ENCODE results near the gene METTL15.
A peak's percentile ranks its signal among the peaks of the same experiment; 100 is the strongest.
"Not testable (repeated sequence)": the region's sequence is repeated elsewhere in the genome, so short reads cannot be mapped to it uniquely, and the experiment has no call there.

Gene METTL15

DNA sequence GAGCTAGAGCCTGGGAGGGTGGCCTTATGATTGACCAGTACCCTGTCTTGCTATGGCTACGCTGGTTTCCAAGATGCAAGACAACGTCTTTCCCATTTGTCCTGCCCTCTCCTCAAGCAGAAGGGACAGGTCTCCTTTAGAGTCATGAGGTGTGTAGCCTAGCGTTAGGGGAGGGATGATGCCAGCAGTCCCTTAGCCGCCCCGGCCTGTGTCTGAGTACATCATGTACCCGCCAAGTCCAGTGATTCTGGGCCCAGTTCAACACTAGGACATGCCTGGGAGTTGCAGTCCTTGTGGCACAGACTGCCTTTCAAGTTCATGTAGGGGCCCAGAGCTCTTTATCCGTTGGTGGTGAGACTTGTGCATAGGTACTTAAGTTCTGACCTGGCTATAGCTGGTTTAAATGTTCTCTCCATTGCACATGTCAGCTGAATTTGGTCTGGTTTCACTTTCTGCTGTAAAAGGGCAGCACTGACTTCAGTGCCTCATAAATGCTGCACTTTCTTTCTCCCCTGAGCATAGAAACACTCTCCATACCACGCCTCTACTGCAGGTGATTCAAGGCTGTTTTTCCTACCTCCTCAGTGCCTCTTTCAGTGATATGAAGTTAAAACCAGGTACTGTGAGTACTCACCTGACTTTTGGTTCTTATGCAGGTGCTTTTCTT lies 151.1 kb downstream of the METTL15 start:
- no peak overlapping the region for H2AK5ac ChIP-seq (ENCODE audit: low read depth, low read length)
- no peak overlapping the region for H4K91ac ChIP-seq (ENCODE audit: low read depth, low read length, poor library complexity)
- H3K9ac ChIP-seq (ENCODE audit: low read depth, low read length, poor library complexity), result peak overlapping the region; percentile 39
- no peak overlapping the region for H3K23ac ChIP-seq (ENCODE audit: low read depth, low read length, poor library complexity)
- peaks cover 0 to 8% of the 10 kb centered on the region in 2 donors for H3K9me3 ChIP-seq (replicated peaks in 1 of 2; ENCODE audit: control insufficient read depth in 2 of 2, insufficient read depth in 1 of 2, low read depth in 1 of 2, low read length in 2 of 2)
- H3K79me1 ChIP-seq (ENCODE audit: low read depth, low read length), result no peaks in the 10 kb centered on the region
- no peak overlapping the region for H2BK12ac ChIP-seq (ENCODE audit: low read length)
- no peaks in the 10 kb centered on the region for H3K36me3 ChIP-seq (replicated peaks in 1 of 2; ENCODE audit: control insufficient read depth in 2 of 2, insufficient read depth in 2 of 2, low read length in 2 of 2)
- H2BK15ac ChIP-seq (ENCODE audit: low read length), result no peak overlapping the region
- no peak overlapping the region for H2AFZ ChIP-seq (ENCODE audit: low read length)
- no peak overlapping the region for H3K4me3 ChIP-seq (ENCODE audit: low read length in 2 of 2)
- H3K27me3 ChIP-seq (ENCODE audit: control insufficient read depth in 3 of 3, insufficient read depth in 3 of 3, low read depth in 1 of 3, low read length in 3 of 3), result no peaks in the 10 kb centered on the region
- WGBS, 2 donors (ENCODE audit: extremely low coverage in 2 of 2, insufficient read length in 2 of 2, insufficient replicate concordance in 1 of 2), result no CpG with 5 or more reads among the region's 8 CpGs
- no peak overlapping the region for H3K4me2 ChIP-seq (ENCODE audit: insufficient read depth, low read length, poor library complexity, severe bottlenecking)
- H3K18ac ChIP-seq (ENCODE audit: low read length), result no peak overlapping the region
- H3K14ac ChIP-seq (ENCODE audit: low read length), result no peak overlapping the region
- H2BK5ac ChIP-seq (ENCODE audit: low read length), result no peak overlapping the region
- no peak overlapping the region for H2BK120ac ChIP-seq (ENCODE audit: low read depth, low read length)
- H4K8ac ChIP-seq (ENCODE audit: low read depth, low read length), result no peak overlapping the region
- H3K4me1 ChIP-seq (ENCODE audit: control insufficient read depth in 2 of 2, insufficient read depth in 1 of 2, low read depth in 1 of 2, low read length in 2 of 2), result no peaks in the 10 kb centered on the region
- H3K4ac ChIP-seq (ENCODE audit: low read length), result no peak overlapping the region
- H3K27ac ChIP-seq (replicated peaks; ENCODE audit: low read length), result no peak overlapping the region
- no peak for DNase-seq (ENCODE audit: low spot score)

DNA sequence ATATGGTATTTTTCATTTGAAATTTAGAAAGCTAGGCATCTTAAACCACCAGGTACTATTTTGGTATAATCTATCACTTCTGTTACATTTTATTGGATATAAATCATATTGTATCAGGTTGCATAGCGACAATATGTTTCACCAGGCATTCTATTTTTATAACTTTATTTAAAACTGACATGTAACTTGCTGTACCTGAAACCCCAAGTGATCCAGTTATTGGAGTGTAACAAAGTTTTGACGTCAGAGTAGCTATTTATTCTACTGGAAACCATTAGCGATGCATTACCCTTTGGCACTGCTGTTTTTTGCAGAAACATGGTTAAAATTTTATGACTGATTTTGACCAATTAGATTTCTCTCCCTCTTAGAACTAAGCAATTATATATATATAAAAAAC lies 160.7 kb downstream of the METTL15 start:
- H3K27ac ChIP-seq (replicated peaks; ENCODE audit: low read length), result no peak overlapping the region
- H2AFZ ChIP-seq (ENCODE audit: low read length), result no peak overlapping the region
- H2BK5ac ChIP-seq (ENCODE audit: low read length), result no peak overlapping the region
- no peaks in the 10 kb centered on the region for H3K4me1 ChIP-seq (ENCODE audit: control insufficient read depth in 2 of 2, insufficient read depth in 1 of 2, low read depth in 1 of 2, low read length in 2 of 2)
- no peak overlapping the region for H2BK15ac ChIP-seq (ENCODE audit: low read length)
- H2AK5ac ChIP-seq (ENCODE audit: low read depth, low read length), result no peak overlapping the region
- no peak overlapping the region for H4K8ac ChIP-seq (ENCODE audit: low read depth, low read length)
- no peak for DNase-seq (ENCODE audit: low spot score)
- H3K4me2 ChIP-seq (ENCODE audit: insufficient read depth, low read length, poor library complexity, severe bottlenecking), result no peak overlapping the region
- H3K27me3 ChIP-seq (ENCODE audit: control insufficient read depth in 3 of 3, insufficient read depth in 3 of 3, low read depth in 1 of 3, low read length in 3 of 3), result no peaks in the 10 kb centered on the region
- H2BK12ac ChIP-seq (ENCODE audit: low read length), result no peak overlapping the region
- no peaks in the 10 kb centered on the region for H3K36me3 ChIP-seq (replicated peaks in 1 of 2; ENCODE audit: control insufficient read depth in 2 of 2, insufficient read depth in 2 of 2, low read length in 2 of 2)
- no peak overlapping the region for H3K9ac ChIP-seq (ENCODE audit: low read depth, low read length, poor library complexity)
- no peak overlapping the region for H4K91ac ChIP-seq (ENCODE audit: low read depth, low read length, poor library complexity)
- no peak overlapping the region for H3K4me3 ChIP-seq (ENCODE audit: low read length in 2 of 2)
- H3K9me3 ChIP-seq (replicated peaks in 1 of 2; ENCODE audit: control insufficient read depth in 2 of 2, insufficient read depth in 1 of 2, low read depth in 1 of 2, low read length in 2 of 2), result no peaks in the 10 kb centered on the region
- H3K23ac ChIP-seq (ENCODE audit: low read depth, low read length, poor library complexity), result no peak overlapping the region
- H3K18ac ChIP-seq (ENCODE audit: low read length), result no peak overlapping the region
- no peak overlapping the region for H2BK120ac ChIP-seq (ENCODE audit: low read depth, low read length)
- no peak overlapping the region for H3K4ac ChIP-seq (ENCODE audit: low read length)
- no peak overlapping the region for H3K14ac ChIP-seq (ENCODE audit: low read length)
- H3K79me1 ChIP-seq (ENCODE audit: low read depth, low read length), result no peaks in the 10 kb centered on the region
- no CpG with 5 or more reads among the region's 3 CpGs for WGBS, 2 donors (ENCODE audit: extremely low coverage in 2 of 2, insufficient read length in 2 of 2, insufficient replicate concordance in 1 of 2)

DNA sequence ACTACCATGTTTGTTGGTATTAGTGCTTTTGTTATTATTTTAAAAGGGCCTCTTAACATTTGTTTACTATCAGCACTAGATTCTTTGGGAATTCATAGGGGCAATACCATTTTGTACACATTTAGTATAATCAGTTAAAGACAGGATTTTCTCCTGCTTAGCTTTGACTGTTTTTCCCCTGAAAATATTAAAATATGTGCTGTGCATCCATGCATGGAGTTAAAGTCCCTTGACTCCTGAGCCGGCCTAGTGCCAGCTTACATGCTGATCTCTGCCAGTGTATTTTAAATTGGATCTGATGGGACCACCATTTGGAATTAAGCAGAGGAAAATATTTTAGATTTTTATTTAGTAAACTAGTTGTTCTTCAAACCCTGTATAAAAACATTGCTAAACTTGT lies 161.4 kb downstream of the METTL15 start:
- Histone ChIP-seq H3K9ac (ENCODE audit: low read depth, low read length, poor library complexity) (no peak overlapping the region), H3K79me1 (ENCODE audit: low read depth, low read length) (no peaks in the 10 kb centered on the region), H2AK5ac (ENCODE audit: low read depth, low read length) (no peak overlapping the region), H2AFZ (ENCODE audit: low read length) (no peak overlapping the region), H4K91ac (ENCODE audit: low read depth, low read length, poor library complexity) (no peak overlapping the region), H3K9me3 (replicated peaks in 1 of 2; ENCODE audit: control insufficient read depth in 2 of 2, insufficient read depth in 1 of 2, low read depth in 1 of 2, low read length in 2 of 2) (no peaks in the 10 kb centered on the region), H2BK12ac (ENCODE audit: low read length) (no peak overlapping the region), H2BK15ac (ENCODE audit: low read length) (no peak overlapping the region), H3K14ac (ENCODE audit: low read length) (no peak overlapping the region), H3K23ac (ENCODE audit: low read depth, low read length, poor library complexity) (no peak overlapping the region), H3K36me3 (replicated peaks in 1 of 2; ENCODE audit: control insufficient read depth in 2 of 2, insufficient read depth in 2 of 2, low read length in 2 of 2) (no peaks in the 10 kb centered on the region), H3K27me3 (ENCODE audit: control insufficient read depth in 3 of 3, insufficient read depth in 3 of 3, low read depth in 1 of 3, low read length in 3 of 3) (no peaks in the 10 kb centered on the region), H4K8ac (ENCODE audit: low read depth, low read length) (no peak overlapping the region), H3K4ac (ENCODE audit: low read length) (no peak overlapping the region), H3K18ac (ENCODE audit: low read length) (no peak overlapping the region), H3K4me3 (ENCODE audit: low read length in 2 of 2) (no peak overlapping the region), H3K27ac (replicated peaks; ENCODE audit: low read length) (no peak overlapping the region), H3K4me2 (ENCODE audit: insufficient read depth, low read length, poor library complexity, severe bottlenecking) (no peak overlapping the region), H2BK5ac (ENCODE audit: low read length) (no peak overlapping the region), H2BK120ac (ENCODE audit: low read depth, low read length) (no peak overlapping the region), H3K4me1 (ENCODE audit: control insufficient read depth in 2 of 2, insufficient read depth in 1 of 2, low read depth in 1 of 2, low read length in 2 of 2) (no peaks in the 10 kb centered on the region)
- DNase-seq (ENCODE audit: low spot score), result no peak
- no CpG with 5 or more reads among the region's 1 CpG for WGBS, 2 donors (ENCODE audit: extremely low coverage in 2 of 2, insufficient read length in 2 of 2, insufficient replicate concordance in 1 of 2)

DNA sequence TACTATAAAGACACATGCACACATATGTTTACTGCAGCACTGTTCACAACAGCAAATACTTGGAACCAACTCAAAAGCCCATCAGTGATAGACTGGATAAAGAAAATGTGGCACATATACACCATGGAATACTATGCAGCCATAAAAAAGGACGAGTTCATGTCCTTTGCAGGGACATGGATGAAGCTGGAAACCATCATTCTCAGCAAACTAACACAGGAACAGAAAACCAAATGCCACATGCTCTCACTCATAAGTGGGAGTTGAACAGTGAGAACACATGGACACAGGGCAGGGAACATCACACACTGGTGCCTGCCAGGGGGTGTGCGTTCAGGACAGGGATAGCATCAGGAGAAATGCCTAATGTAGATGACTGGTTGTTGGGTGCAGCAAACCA lies 164.1 kb downstream of the METTL15 start:
- not testable (repeated sequence) for H2BK5ac ChIP-seq (ENCODE audit: low read length); H2BK120ac ChIP-seq (ENCODE audit: low read depth, low read length); H3K36me3 ChIP-seq (replicated peaks in 1 of 2; ENCODE audit: control insufficient read depth in 2 of 2, insufficient read depth in 2 of 2, low read length in 2 of 2); H3K4me1 ChIP-seq (ENCODE audit: control insufficient read depth in 2 of 2, insufficient read depth in 1 of 2, low read depth in 1 of 2, low read length in 2 of 2); H3K4me3 ChIP-seq (ENCODE audit: low read length in 2 of 2); H3K9ac ChIP-seq (ENCODE audit: low read depth, low read length, poor library complexity); H4K91ac ChIP-seq (ENCODE audit: low read depth, low read length, poor library complexity); DNase-seq (ENCODE audit: low spot score); H2AFZ ChIP-seq (ENCODE audit: low read length); H3K14ac ChIP-seq (ENCODE audit: low read length); H4K8ac ChIP-seq (ENCODE audit: low read depth, low read length); H3K4me2 ChIP-seq (ENCODE audit: insufficient read depth, low read length, poor library complexity, severe bottlenecking); H3K27ac ChIP-seq (replicated peaks; ENCODE audit: low read length); H3K9me3 ChIP-seq (replicated peaks in 1 of 2; ENCODE audit: control insufficient read depth in 2 of 2, insufficient read depth in 1 of 2, low read depth in 1 of 2, low read length in 2 of 2); H3K18ac ChIP-seq (ENCODE audit: low read length); H3K23ac ChIP-seq (ENCODE audit: low read depth, low read length, poor library complexity); H3K27me3 ChIP-seq (ENCODE audit: control insufficient read depth in 3 of 3, insufficient read depth in 3 of 3, low read depth in 1 of 3, low read length in 3 of 3); H3K79me1 ChIP-seq (ENCODE audit: low read depth, low read length); H2BK12ac ChIP-seq (ENCODE audit: low read length); H2AK5ac ChIP-seq (ENCODE audit: low read depth, low read length); H3K4ac ChIP-seq (ENCODE audit: low read length); H2BK15ac ChIP-seq (ENCODE audit: low read length)
- no CpG with 5 or more reads among the region's 2 CpGs for WGBS, 2 donors (ENCODE audit: extremely low coverage in 2 of 2, insufficient read length in 2 of 2, insufficient replicate concordance in 1 of 2)
